Psoas muscle (tissue), 8 donors: ENCODE results near the gene MAST4. TPM values are rescaled to one million over a fixed set of nuclear protein-coding genes. Genes with fewer than 3 reads are reported as not detected.
A peak's percentile ranks its signal among the peaks of the same experiment; 100 is the strongest.

Experiments used
- ATAC-seq, 4 donors: fragments of 200-7000 bp; cut with Tn5 transposase; one replicate each; pipeline ENCODE4 v1.9.1; 2020; ENCODE audit warnings: moderate library complexity in 3 of 4, mild to moderate bottlenecking in 2 of 4
- DNase-seq, 2 donors: peaks; one replicate each; pipeline ENCODE4 v3.0.0-alpha.2; 2020
- H3K27ac ChIP-seq: fragments of 200-600 bp; one replicate; pipeline ENCODE4 v1.8.0; 2022
- H3K27me3 ChIP-seq, 3 donors: fragments of 200-600 bp in 1 of 3; one replicate each; pipeline versions ENCODE4 v1.6.1 to v1.8.0; 2013 to 2022; ENCODE audit warnings: low read length in 2 of 3, mild to moderate bottlenecking in 2 of 3, moderate library complexity in 1 of 3; ENCODE audit not compliant: insufficient read depth in 3 of 3
- H3K36me3 ChIP-seq, 2 donors: fragments of 200-600 bp in 1 of 2; one replicate each; pipeline versions ENCODE4 v1.6.1 to v1.8.0; 2013 to 2022; ENCODE audit warnings: low read depth in 1 of 2, mild to moderate bottlenecking in 1 of 2, moderate library complexity in 1 of 2; ENCODE audit not compliant: insufficient read depth in 1 of 2
- H3K4me1 ChIP-seq: fragments of 200-600 bp; one replicate; pipeline ENCODE4 v1.8.0; 2022
- H3K4me3 ChIP-seq: fragments of 200-600 bp; one replicate; pipeline ENCODE4 v1.8.0; 2022; ENCODE audit warnings: mild to moderate bottlenecking
- H3K9me3 ChIP-seq: fragments of 200-600 bp; one replicate; pipeline ENCODE4 v1.8.0; 2022
- WGBS, 3 donors: extraction: QIAGEN DNeasy Blood & Tissue Kit; methylation state at CpG; one replicate each; pipeline versions ENCODE4 v1.1.6 to v1.1.7; 2013; 5-methylcytosine and 5-hydroxymethylcytosine counted together
- intact Hi-C, 2 donors: fragments of 100-400 bp; cut with DNase I; formaldehyde crosslinking; loops; one replicate each; pipeline versions ENCODE4 v1.11.0 to v1.14.2; 2022
- polyA plus RNA-seq, 3 donors: library from polyadenylated mRNA; stranded (reverse); fragments of 200-250 nt; gene quantifications; one replicate each; pipeline ENCODE4 v1.2.3, GENCODE V29; 2013
- total RNA-seq, 4 donors: library from RNA; stranded (reverse); fragmentation: NEBNext Ultra II Directional in 2 of 4; extraction: Animal tissue kit (Norgen Biotek cat#: 25700) in 2 of 4; gene quantifications; one replicate each; pipeline versions ENCODE4 v1.2.1 to v1.2.4, GENCODE V29; 2021 to 2023
- TF ChIP-seq, protein P1 (sequence below): fragments of 200-600 bp; IDR thresholded peaks from one replicate; pipeline ENCODE4 v1.8.0; 2022; ENCODE audit warnings: antibody characterized with exemption
- donor health status: healthy with polysubstance abuse.
- donor health status: DM: no; HTN: no; CAD: no; lungs with moderate emphysema.
- donor health status: Bipolar disorder and iron deficiency.
- donor health status: healthy.
- donor health status: DM: yes; HTN: yes; CAD: no.
- donor health status: DM: no; HTN: no; CAD: no.
- donor health status: DM: no; HTN: no; CAD: no.
- donor health status: DM: yes; HTN: yes; CAD: no.

Gene MAST4
- total and polyA plus RNA-seq, 7 donors: 3.2 to 123 (median 12.1) TPM

DNA sequence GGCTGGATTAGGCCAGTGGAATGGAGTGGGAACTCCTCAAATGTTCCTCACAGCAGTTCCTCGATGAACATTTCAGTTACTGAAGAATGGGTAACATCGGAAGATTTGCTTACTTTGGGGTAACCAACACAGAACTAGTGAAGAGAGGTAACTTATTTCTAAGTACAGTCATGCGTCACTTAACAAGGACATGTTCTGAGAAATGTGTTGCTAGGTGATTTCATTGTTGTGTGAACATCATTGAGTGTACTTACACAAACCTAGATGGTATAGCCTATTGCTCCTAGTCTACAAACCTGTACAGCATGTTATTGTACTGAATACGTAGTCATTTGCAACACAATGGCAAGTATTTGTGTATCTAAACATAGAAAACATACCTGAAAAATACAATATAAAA is 228.3 kb downstream of the MAST4 start:
- no peak for ATAC-seq
- no peaks in the 10 kb centered on the region for H3K9me3 ChIP-seq
- no peak overlapping the region for H3K4me3 ChIP-seq
- intact Hi-C loops: no loop called here
- peaks cover 9% of the 10 kb centered on the region for H3K4me1 ChIP-seq
- DNase-seq: no peak
- peaks cover 0 to 6% (median 0%) of the 10 kb centered on the region in 3 donors for H3K27me3 ChIP-seq
- 96 to 98% (median 97%) methylated on average over 4 of the region's 4 CpGs for WGBS, 3 donors
- TF ChIP-seq, protein P1, sequence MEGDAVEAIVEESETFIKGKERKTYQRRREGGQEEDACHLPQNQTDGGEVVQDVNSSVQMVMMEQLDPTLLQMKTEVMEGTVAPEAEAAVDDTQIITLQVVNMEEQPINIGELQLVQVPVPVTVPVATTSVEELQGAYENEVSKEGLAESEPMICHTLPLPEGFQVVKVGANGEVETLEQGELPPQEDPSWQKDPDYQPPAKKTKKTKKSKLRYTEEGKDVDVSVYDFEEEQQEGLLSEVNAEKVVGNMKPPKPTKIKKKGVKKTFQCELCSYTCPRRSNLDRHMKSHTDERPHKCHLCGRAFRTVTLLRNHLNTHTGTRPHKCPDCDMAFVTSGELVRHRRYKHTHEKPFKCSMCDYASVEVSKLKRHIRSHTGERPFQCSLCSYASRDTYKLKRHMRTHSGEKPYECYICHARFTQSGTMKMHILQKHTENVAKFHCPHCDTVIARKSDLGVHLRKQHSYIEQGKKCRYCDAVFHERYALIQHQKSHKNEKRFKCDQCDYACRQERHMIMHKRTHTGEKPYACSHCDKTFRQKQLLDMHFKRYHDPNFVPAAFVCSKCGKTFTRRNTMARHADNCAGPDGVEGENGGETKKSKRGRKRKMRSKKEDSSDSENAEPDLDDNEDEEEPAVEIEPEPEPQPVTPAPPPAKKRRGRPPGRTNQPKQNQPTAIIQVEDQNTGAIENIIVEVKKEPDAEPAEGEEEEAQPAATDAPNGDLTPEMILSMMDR: no peak
- H3K27ac ChIP-seq: no peak overlapping the region
- no peaks in the 10 kb centered on the region for H3K36me3 ChIP-seq

DNA sequence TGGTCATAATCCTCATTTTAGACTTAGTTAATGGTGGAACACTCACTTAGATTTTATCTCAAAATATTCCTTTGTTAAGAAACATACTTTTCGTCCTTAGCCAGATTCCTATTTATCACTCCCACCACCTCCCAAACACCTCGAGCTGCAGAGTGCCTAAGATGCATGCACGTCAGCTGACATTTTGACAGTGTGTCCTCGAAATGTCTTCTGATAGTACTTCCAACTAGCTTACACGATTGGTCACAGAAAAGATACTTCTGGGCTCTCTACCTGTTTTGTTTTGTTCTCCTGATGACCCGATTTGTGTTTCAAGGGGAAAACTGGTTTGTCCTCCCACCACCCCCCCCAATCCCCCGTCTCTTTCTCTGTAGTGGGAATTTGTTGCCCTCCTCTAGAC is 230.1 kb downstream of the MAST4 start:
- ATAC-seq: no peak
- WGBS, 3 donors: 80 to 88% (median 83%) methylated on average over 7 of the region's 7 CpGs
- no peaks in the 10 kb centered on the region for H3K36me3 ChIP-seq
- DNase-seq: no peak
- no peak overlapping the region for H3K4me3 ChIP-seq
- H3K27me3 ChIP-seq: peaks cover 0 to 7% (median 0%) of the 10 kb centered on the region in 3 donors
- no peak overlapping the region for H3K27ac ChIP-seq
- peaks cover 12% of the 10 kb centered on the region for H3K4me1 ChIP-seq
- intact Hi-C loops: loop anchor here in 1 of 2 donors (5.0 kb wide), 1 partner anchor 36 kb away; no protein-coding TSS in a partner anchor
- H3K9me3 ChIP-seq: no peaks in the 10 kb centered on the region
- TF ChIP-seq, protein P1: no peak

DNA sequence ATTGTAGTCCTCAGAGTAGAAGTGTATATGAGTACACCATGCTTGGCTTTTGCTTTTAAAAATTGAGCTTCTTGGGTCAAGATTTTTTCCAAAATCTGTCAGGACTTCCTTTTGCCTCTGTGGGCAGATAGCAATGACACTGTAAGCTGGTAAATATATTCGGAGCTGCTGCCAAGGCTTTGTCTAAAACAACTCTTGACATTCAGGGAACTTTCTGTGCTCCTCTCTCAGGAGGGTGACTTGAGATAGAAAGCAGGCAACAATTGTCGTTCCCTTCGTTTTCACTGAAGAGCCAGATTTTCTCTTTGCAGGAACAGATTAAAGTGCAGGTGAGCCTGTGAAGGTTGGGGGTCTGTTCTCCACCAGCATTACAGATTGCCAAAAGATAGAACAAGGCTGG is 230.5 kb downstream of the MAST4 start:
- ATAC-seq (no peak), DNase-seq (no peak)
- H3K27me3 ChIP-seq: peaks cover 0 to 10% (median 0%) of the 10 kb centered on the region in 3 donors
- peaks cover 12% of the 10 kb centered on the region for H3K4me1 ChIP-seq
- H3K36me3 ChIP-seq: no peaks in the 10 kb centered on the region
- H3K4me3 ChIP-seq: no peak overlapping the region
- TF ChIP-seq, protein P1: no peak
- intact Hi-C loops: loop anchor here in 1 of 2 donors (5.0 kb wide), 1 partner anchor 36 kb away; no protein-coding TSS in a partner anchor
- H3K27ac ChIP-seq: no peak overlapping the region
- 55 to 66% (median 60%) methylated on average over 3 of the region's 3 CpGs for WGBS, 3 donors
- no peaks in the 10 kb centered on the region for H3K9me3 ChIP-seq

DNA sequence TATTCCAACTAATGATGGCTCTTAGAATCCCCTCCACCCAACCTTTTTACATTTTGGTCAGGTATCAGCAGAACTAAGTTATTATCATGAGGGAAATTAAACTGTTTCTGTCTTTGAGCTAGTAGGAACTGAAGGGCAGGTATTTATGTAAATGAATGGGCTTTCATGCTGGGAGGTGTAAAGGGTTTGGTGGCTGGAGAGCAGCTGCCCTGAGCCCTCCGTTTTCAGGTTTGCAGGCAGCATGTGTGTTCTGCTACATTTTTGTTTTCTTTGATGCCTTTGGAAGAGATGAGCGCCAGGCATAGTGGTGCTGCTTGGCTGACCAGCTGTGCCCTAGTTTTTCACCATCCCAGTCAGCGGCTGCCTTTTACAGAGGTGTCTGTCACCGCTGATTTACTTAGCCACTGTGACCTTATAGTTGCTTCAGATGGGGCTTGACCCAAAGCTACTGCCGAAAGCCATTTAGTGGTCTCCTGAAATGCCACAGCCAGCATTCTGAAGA is 231.9 kb downstream of the MAST4 start:
- Histone ChIP-seq H3K27me3 (peaks cover 0 to 13% (median 0%) of the 10 kb centered on the region in 3 donors), H3K9me3 (no peaks in the 10 kb centered on the region), H3K27ac (no peak overlapping the region), H3K4me1 (peaks cover 12% of the 10 kb centered on the region), H3K4me3 (peak overlapping the region; percentile 60), H3K36me3 (no peaks in the 10 kb centered on the region)
- TF ChIP-seq, protein P1: no peak
- WGBS, 3 donors: 10 to 16% (median 11%) methylated on average over 5 of the region's 5 CpGs
- DNase-seq: no peak
- ATAC-seq: peak in 2 of 4 donors; percentile 32 to 50
- intact Hi-C loops: loop anchor here in 1 of 2 donors (5.0 kb wide), 1 partner anchor 34 kb away; no protein-coding TSS in a partner anchor
